GM23338 (cell line): Measurements from ENCODE around the gene FAM20C. TPM values are rescaled to one million over a fixed set of nuclear protein-coding genes. Genes with fewer than 3 reads are reported as not detected.
A peak's percentile ranks its signal among the peaks of the same experiment; 100 is the strongest.

Experiments
- ATAC-seq: fragments of 200-7000 bp; cut with Tn5 transposase; 3 replicates; pipeline ENCODE4 v1.9.1; 2020
- DNase-seq: peaks from one replicate; pipeline ENCODE4 v3.0.0-alpha.2; 2015; ENCODE audit warnings: low spot score
- H2AFZ ChIP-seq: fragments of 200-600 bp; sonication (generic); 2 replicates; pipeline ENCODE4 v1.8.0; 2016; ENCODE audit warnings: antibody characterized with exemption, mild to moderate bottlenecking, moderate library complexity
- H3F3A ChIP-seq: fragments of 200-600 bp; sonication (generic); replicated peaks from 2 replicates; pipeline ENCODE4 v1.8.0; 2017; ENCODE audit warnings: antibody characterized with exemption, mixed run types, low read depth
- H3K27ac ChIP-seq: fragments of 200-600 bp; sonication (generic); 2 replicates; pipeline ENCODE4 v1.6.1; 2016; ENCODE audit warnings: low read depth
- H3K27me3 ChIP-seq: fragments of 200-600 bp; sonication (generic); 2 replicates; pipeline ENCODE4 v1.8.0; 2016; ENCODE audit warnings: mild to moderate bottlenecking, mixed run types, moderate library complexity; ENCODE audit not compliant: insufficient read depth
- H3K36me3 ChIP-seq: fragments of 200-600 bp; sonication (generic); 2 replicates; pipeline ENCODE4 v1.8.0; 2016; ENCODE audit warnings: mild to moderate bottlenecking; ENCODE audit not compliant: insufficient read depth
- H3K4me1 ChIP-seq: fragments of 200-600 bp; sonication (generic); 2 replicates; pipeline ENCODE4 v1.8.0; 2016; ENCODE audit warnings: mild to moderate bottlenecking, moderate library complexity; ENCODE audit not compliant: insufficient read depth
- H3K4me2 ChIP-seq: fragments of 200-600 bp; sonication (generic); 2 replicates; pipeline ENCODE4 v1.7.1; 2017; ENCODE audit warnings: mixed run types
- H3K4me3 ChIP-seq: fragments of 200-600 bp; sonication (generic); 2 replicates; pipeline ENCODE4 v1.6.1; 2016; ENCODE audit warnings: mixed run types
- H3K79me2 ChIP-seq: fragments of 200-600 bp; sonication (generic); replicated peaks from 2 replicates; pipeline ENCODE4 v1.8.0; 2017; ENCODE audit warnings: mild to moderate bottlenecking; ENCODE audit not compliant: insufficient read depth
- H3K9me2 ChIP-seq: fragments of 200-600 bp; sonication (generic); 2 replicates; pipeline ENCODE4 v1.8.0; 2017; ENCODE audit not compliant: insufficient read depth
- H4K20me1 ChIP-seq: fragments of 200-600 bp; sonication (generic); replicated peaks from 2 replicates; pipeline ENCODE4 v1.8.0; 2017; ENCODE audit warnings: mild to moderate bottlenecking; ENCODE audit not compliant: insufficient read depth
- H3K27ac Mint-ChIP-seq: 2 replicates; pipeline ENCODE4 v1.8.0; 2020; ENCODE audit warnings: inconsistent platforms, mild to moderate bottlenecking, moderate library complexity, mixed read lengths
- H3K27me3 Mint-ChIP-seq: 3 replicates; pipeline ENCODE4 v1.8.0; 2022; ENCODE audit warnings: low read depth, mild to moderate bottlenecking, moderate library complexity, mixed read lengths, inconsistent platforms; ENCODE audit not compliant: insufficient read depth, poor library complexity
- H3K36me3 Mint-ChIP-seq: 3 replicates; pipeline ENCODE4 v1.8.0; 2021; ENCODE audit warnings: low read depth, mild to moderate bottlenecking, inconsistent platforms, moderate library complexity, mixed read lengths
- H3K4me1 Mint-ChIP-seq: 3 replicates; pipeline ENCODE4 v1.8.0; 2020; ENCODE audit warnings: mild to moderate bottlenecking, inconsistent platforms, mixed read lengths
- H3K4me3 Mint-ChIP-seq: 3 replicates; pipeline ENCODE4 v1.8.0; 2021; ENCODE audit warnings: moderate library complexity, mild to moderate bottlenecking, inconsistent platforms, mixed read lengths
- H3K9me3 Mint-ChIP-seq: 3 replicates; pipeline ENCODE4 v1.8.0; 2020; ENCODE audit warnings: moderate library complexity, mild to moderate bottlenecking, inconsistent platforms, mixed read lengths
- CREB1 ChIP-seq: fragments of 250-450 bp; sonication (Bioruptor Pico); IDR thresholded peaks from 2 replicates; pipeline ENCODE4 v1.5.0; 2020; ENCODE audit warnings: low read depth, mild to moderate bottlenecking, moderate library complexity
- CTCF ChIP-seq, 2 experiments: fragments of 200-600 bp in 1 of 2; sonication (generic) in 1 of 2; conservative IDR thresholded peaks; 2 replicates each; pipeline versions ENCODE4 v1.5.1 to v1.6.1; 2016 to 2017; ENCODE audit warnings: antibody characterized with exemption in 2 of 2, low read depth in 2 of 2, mild to moderate bottlenecking in 2 of 2, moderate library complexity in 1 of 2
- EZH2 ChIP-seq: fragments of 200-600 bp; sonication (generic); IDR thresholded peaks from one replicate; pipeline ENCODE4 v1.8.0; 2017; ENCODE audit warnings: antibody characterized with exemption, mild to moderate bottlenecking, low read depth; ENCODE audit not compliant: unreplicated experiment
- EZH2phosphoT487 ChIP-seq: fragments of 200-600 bp; sonication (generic); IDR thresholded peaks from one replicate; pipeline ENCODE4 v1.8.1; 2018; ENCODE audit warnings: antibody characterized with exemption; ENCODE audit not compliant: unreplicated experiment
- JUNB ChIP-seq: IDR thresholded peaks from one replicate; pipeline ENCODE4 v1.6.1; 2016; ENCODE audit warnings: antibody characterized with exemption; ENCODE audit not compliant: unreplicated experiment
- NANOG ChIP-seq: IDR thresholded peaks from 2 replicates; pipeline ENCODE4 v1.6.1; 2016; ENCODE audit warnings: antibody characterized with exemption, borderline replicate concordance
- POLR2AphosphoS5 ChIP-seq: IDR thresholded peaks from 2 replicates; pipeline ENCODE4 v1.6.1; 2016; ENCODE audit warnings: antibody characterized with exemption, low read depth
- STAT1 ChIP-seq: IDR thresholded peaks from one replicate; pipeline ENCODE4 v1.6.1; 2016; ENCODE audit warnings: antibody characterized with exemption; ENCODE audit not compliant: unreplicated experiment
- ZNF114 ChIP-seq: fragments of 250-450 bp; sonication (Bioruptor Pico); IDR thresholded peaks from 2 replicates; pipeline ENCODE4 v1.5.0; 2020; ENCODE audit warnings: mild to moderate bottlenecking, moderate library complexity
- ZNF331 ChIP-seq: fragments of 250-450 bp; sonication (Bioruptor Pico); IDR thresholded peaks from 2 replicates; pipeline ENCODE4 v1.5.0; 2020; ENCODE audit warnings: low read depth, mild to moderate bottlenecking, moderate library complexity
- polyA plus RNA-seq: library from polyadenylated mRNA; unstranded; fragments of >200 nt; fragmentation: Nextera tagmentation; extraction: Ambion mirVana; gene quantifications from 2 replicates; pipeline ENCODE4 v1.2.1, GENCODE V29; 2016
- total RNA-seq: library from RNA; depleted of rRNA; stranded (reverse); fragments of >200 nt; shearing (Covaris generic); gene quantifications from 2 replicates; pipeline ENCODE4 v1.2.3, GENCODE V29; 2014
- TF ChIP-seq, protein P1 (sequence below): fragments of 250-450 bp; sonication (Bioruptor Pico); IDR thresholded peaks from 2 replicates; pipeline ENCODE4 v1.5.0; 2020; ENCODE audit warnings: mild to moderate bottlenecking, moderate library complexity
- TF ChIP-seq, protein P2 (sequence below): IDR thresholded peaks from one replicate; pipeline ENCODE4 v1.6.1; 2018; ENCODE audit warnings: antibody characterized with exemption; ENCODE audit not compliant: unreplicated experiment
- TF ChIP-seq, protein P3 (sequence below): IDR thresholded peaks from 2 replicates; pipeline ENCODE4 v1.6.1; 2016; ENCODE audit warnings: antibody characterized with exemption

Gene FAM20C
- total and polyA plus RNA-seq, 2 experiments from 2014 or later, result 7.6 to 24.8 TPM

GRCh38 chr7:148543-148931 is 43.8 kb upstream of the FAM20C start:
- TF ChIP-seq, protein P1, sequence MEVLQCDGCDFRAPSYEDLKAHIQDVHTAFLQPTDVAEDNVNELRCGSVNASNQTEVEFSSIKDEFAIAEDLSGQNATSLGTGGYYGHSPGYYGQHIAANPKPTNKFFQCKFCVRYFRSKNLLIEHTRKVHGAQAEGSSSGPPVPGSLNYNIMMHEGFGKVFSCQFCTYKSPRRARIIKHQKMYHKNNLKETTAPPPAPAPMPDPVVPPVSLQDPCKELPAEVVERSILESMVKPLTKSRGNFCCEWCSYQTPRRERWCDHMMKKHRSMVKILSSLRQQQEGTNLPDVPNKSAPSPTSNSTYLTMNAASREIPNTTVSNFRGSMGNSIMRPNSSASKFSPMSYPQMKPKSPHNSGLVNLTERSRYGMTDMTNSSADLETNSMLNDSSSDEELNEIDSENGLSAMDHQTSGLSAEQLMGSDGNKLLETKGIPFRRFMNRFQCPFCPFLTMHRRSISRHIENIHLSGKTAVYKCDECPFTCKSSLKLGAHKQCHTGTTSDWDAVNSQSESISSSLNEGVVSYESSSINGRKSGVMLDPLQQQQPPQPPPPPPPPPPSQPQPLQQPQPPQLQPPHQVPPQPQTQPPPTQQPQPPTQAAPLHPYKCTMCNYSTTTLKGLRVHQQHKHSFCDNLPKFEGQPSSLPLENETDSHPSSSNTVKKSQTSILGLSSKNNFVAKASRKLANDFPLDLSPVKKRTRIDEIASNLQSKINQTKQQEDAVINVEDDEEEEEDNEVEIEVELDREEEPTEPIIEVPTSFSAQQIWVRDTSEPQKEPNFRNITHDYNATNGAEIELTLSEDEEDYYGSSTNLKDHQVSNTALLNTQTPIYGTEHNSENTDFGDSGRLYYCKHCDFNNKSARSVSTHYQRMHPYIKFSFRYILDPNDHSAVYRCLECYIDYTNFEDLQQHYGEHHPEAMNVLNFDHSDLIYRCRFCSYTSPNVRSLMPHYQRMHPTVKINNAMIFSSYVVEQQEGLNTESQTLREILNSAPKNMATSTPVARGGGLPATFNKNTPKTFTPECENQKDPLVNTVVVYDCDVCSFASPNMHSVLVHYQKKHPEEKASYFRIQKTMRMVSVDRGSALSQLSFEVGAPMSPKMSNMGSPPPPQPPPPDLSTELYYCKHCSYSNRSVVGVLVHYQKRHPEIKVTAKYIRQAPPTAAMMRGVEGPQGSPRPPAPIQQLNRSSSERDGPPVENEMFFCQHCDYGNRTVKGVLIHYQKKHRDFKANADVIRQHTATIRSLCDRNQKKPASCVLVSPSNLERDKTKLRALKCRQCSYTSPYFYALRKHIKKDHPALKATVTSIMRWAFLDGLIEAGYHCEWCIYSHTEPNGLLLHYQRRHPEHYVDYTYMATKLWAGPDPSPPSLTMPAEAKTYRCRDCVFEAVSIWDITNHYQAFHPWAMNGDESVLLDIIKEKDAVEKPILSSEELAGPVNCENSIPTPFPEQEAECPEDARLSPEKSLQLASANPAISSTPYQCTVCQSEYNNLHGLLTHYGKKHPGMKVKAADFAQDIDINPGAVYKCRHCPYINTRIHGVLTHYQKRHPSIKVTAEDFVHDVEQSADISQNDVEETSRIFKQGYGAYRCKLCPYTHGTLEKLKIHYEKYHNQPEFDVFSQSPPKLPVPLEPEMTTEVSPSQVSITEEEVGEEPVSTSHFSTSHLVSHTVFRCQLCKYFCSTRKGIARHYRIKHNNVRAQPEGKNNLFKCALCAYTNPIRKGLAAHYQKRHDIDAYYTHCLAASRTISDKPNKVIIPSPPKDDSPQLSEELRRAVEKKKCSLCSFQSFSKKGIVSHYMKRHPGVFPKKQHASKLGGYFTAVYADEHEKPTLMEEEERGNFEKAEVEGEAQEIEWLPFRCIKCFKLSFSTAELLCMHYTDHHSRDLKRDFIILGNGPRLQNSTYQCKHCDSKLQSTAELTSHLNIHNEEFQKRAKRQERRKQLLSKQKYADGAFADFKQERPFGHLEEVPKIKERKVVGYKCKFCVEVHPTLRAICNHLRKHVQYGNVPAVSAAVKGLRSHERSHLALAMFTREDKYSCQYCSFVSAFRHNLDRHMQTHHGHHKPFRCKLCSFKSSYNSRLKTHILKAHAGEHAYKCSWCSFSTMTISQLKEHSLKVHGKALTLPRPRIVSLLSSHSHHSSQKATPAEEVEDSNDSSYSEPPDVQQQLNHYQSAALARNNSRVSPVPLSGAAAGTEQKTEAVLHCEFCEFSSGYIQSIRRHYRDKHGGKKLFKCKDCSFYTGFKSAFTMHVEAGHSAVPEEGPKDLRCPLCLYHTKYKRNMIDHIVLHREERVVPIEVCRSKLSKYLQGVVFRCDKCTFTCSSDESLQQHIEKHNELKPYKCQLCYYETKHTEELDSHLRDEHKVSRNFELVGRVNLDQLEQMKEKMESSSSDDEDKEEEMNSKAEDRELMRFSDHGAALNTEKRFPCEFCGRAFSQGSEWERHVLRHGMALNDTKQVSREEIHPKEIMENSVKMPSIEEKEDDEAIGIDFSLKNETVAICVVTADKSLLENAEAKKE (CRISPR knock-in tag), result no peak
- no peak for TF ChIP-seq POLR2AphosphoS5
- TF ChIP-seq, protein P2, sequence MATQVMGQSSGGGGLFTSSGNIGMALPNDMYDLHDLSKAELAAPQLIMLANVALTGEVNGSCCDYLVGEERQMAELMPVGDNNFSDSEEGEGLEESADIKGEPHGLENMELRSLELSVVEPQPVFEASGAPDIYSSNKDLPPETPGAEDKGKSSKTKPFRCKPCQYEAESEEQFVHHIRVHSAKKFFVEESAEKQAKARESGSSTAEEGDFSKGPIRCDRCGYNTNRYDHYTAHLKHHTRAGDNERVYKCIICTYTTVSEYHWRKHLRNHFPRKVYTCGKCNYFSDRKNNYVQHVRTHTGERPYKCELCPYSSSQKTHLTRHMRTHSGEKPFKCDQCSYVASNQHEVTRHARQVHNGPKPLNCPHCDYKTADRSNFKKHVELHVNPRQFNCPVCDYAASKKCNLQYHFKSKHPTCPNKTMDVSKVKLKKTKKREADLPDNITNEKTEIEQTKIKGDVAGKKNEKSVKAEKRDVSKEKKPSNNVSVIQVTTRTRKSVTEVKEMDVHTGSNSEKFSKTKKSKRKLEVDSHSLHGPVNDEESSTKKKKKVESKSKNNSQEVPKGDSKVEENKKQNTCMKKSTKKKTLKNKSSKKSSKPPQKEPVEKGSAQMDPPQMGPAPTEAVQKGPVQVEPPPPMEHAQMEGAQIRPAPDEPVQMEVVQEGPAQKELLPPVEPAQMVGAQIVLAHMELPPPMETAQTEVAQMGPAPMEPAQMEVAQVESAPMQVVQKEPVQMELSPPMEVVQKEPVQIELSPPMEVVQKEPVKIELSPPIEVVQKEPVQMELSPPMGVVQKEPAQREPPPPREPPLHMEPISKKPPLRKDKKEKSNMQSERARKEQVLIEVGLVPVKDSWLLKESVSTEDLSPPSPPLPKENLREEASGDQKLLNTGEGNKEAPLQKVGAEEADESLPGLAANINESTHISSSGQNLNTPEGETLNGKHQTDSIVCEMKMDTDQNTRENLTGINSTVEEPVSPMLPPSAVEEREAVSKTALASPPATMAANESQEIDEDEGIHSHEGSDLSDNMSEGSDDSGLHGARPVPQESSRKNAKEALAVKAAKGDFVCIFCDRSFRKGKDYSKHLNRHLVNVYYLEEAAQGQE, result no peak
- no peak for TF ChIP-seq EZH2phosphoT487
- no peak for TF ChIP-seq JUNB
- no peak for TF ChIP-seq CREB1 (CRISPR knock-in tag)
- no peak for TF ChIP-seq STAT1
- TF ChIP-seq, protein P3, sequence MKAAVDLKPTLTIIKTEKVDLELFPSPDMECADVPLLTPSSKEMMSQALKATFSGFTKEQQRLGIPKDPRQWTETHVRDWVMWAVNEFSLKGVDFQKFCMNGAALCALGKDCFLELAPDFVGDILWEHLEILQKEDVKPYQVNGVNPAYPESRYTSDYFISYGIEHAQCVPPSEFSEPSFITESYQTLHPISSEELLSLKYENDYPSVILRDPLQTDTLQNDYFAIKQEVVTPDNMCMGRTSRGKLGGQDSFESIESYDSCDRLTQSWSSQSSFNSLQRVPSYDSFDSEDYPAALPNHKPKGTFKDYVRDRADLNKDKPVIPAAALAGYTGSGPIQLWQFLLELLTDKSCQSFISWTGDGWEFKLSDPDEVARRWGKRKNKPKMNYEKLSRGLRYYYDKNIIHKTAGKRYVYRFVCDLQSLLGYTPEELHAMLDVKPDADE, result no peak
- no peak for TF ChIP-seq EZH2
- TF ChIP-seq ZNF331 (CRISPR knock-in tag), result no peak
- TF ChIP-seq ZNF114, result no peak
- no peak for TF ChIP-seq CTCF (conservative IDR thresholded peaks at IDR 0.05; ENCODE audit: low read depth in 2 of 2)
- no peak for TF ChIP-seq NANOG
- Mint-ChIP-seq H3K27ac (peak overlapping the region; percentile 100), H3K4me1 (peaks cover 11% of the 10 kb centered on the region), H3K36me3 (peaks cover 27% of the 10 kb centered on the region), H3K9me3 (peaks cover 4% of the 10 kb centered on the region; the same call in 2 of the 3 replicates), H3K27me3 (peaks cover 15% of the 10 kb centered on the region), H3K4me3 (peak overlapping the region; percentile 91)
- peak overlapping the region; percentile 71 for H3K4me2 ChIP-seq
- H3K9me2 ChIP-seq, result peaks cover 13% of the 10 kb centered on the region
- H2AFZ ChIP-seq, result no peak overlapping the region
- peaks cover 3% of the 10 kb centered on the region; the same call in 1 of the 2 replicates for H3K4me1 ChIP-seq
- H4K20me1 ChIP-seq, result no peaks in the 10 kb centered on the region
- H3K4me3 ChIP-seq, result peak overlapping the region; percentile 47
- no peaks in the 10 kb centered on the region for H3K36me3 ChIP-seq
- peaks cover 6% of the 10 kb centered on the region; the same call in 1 of the 2 replicates for H3F3A ChIP-seq
- 0 out of 2 replicates have a peak, but pooled peaks cover 9% of the 10 kb centered on the region for H3K79me2 ChIP-seq
- DNase-seq, result no peak
- no peak for ATAC-seq
- no peaks in the 10 kb centered on the region for H3K27me3 ChIP-seq
- peak overlapping the region; percentile 64 for H3K27ac ChIP-seq
